ENCODE measurements around the gene DYNC1I1. TPM values are rescaled to one million over a fixed set of nuclear protein-coding genes. Genes with fewer than 3 reads are reported as not detected.

The DYNC1I1 gene
- total and polyA plus RNA-seq, 4 donors = 0.28 to 0.67 (median 0.39) TPM

GRCh38 chr7:96067321-96067720 is 295.0 kb downstream of the DYNC1I1 start:
- 68% methylated on average over 1 of the region's 1 CpG for WGBS
- no peaks in the 10 kb centered on the region for H3K27me3 ChIP-seq (ENCODE audit: control insufficient read depth in 4 of 4, insufficient read depth in 4 of 4, low read length in 3 of 4)
- peaks cover 0 to 7% (median 0%) of the 10 kb centered on the region in 4 donors for H3K4me1 ChIP-seq (ENCODE audit: control insufficient read depth in 4 of 4, insufficient read depth in 4 of 4, low read length in 3 of 4)
- H3K9me3 ChIP-seq (ENCODE audit: control insufficient read depth in 4 of 4, low read length in 3 of 4) = no peaks in the 10 kb centered on the region
- TF ChIP-seq REST (IDR thresholded peaks at IDR 0.05) = no peak
- no peak for TF ChIP-seq FOXA1 (IDR thresholded peaks at IDR 0.05)
- TF ChIP-seq SP1 (IDR thresholded peaks at IDR 0.05) = no peak
- TF ChIP-seq EGR1 (IDR thresholded peaks at IDR 0.05; ENCODE audit: low read depth in 2 of 2) = no peak
- no peak for TF ChIP-seq NR2F2 (IDR thresholded peaks at IDR 0.05)
- TF ChIP-seq ATF3 (IDR thresholded peaks at IDR 0.05) = no peak
- H3K36me3 ChIP-seq (ENCODE audit: control insufficient read depth in 4 of 4, insufficient read depth in 3 of 4, low read depth in 1 of 4, low read length in 3 of 4) = no peaks in the 10 kb centered on the region
- no peak overlapping the region for H3K9ac ChIP-seq (ENCODE audit: low read depth in 1 of 2, low read length in 2 of 2)
- no peak for DNase-seq (ENCODE audit: low spot score)
- no peak overlapping the region for H3K27ac ChIP-seq (ENCODE audit: low read depth in 1 of 2, low read length in 2 of 2)
- no peak overlapping the region for H3K4me3 ChIP-seq (ENCODE audit: low read depth in 1 of 3, low read length in 3 of 3)

- Histone ChIP-seq H3K9me3 (ENCODE audit: control insufficient read depth in 4 of 4, low read length in 3 of 4) (no peaks in the 10 kb centered on the region), H3K27ac (ENCODE audit: low read depth in 1 of 2, low read length in 2 of 2) (no peak overlapping the region), H3K9ac (ENCODE audit: low read depth in 1 of 2, low read length in 2 of 2) (no peak overlapping the region), H3K27me3 (ENCODE audit: control insufficient read depth in 4 of 4, insufficient read depth in 4 of 4, low read length in 3 of 4) (no peaks in the 10 kb centered on the region), H3K4me3 (ENCODE audit: low read depth in 1 of 3, low read length in 3 of 3) (no peak overlapping the region), H3K36me3 (ENCODE audit: control insufficient read depth in 4 of 4, insufficient read depth in 3 of 4, low read depth in 1 of 4, low read length in 3 of 4) (no peaks in the 10 kb centered on the region), H3K4me1 (ENCODE audit: control insufficient read depth in 4 of 4, insufficient read depth in 4 of 4, low read length in 3 of 4) (peaks cover 0 to 7% (median 0%) of the 10 kb centered on the region in 4 donors)
- 91% methylated on average over 3 of the region's 3 CpGs for WGBS
- no peak for TF ChIP-seq FOXA1 (IDR thresholded peaks at IDR 0.05)
- TF ChIP-seq HNF4G (IDR thresholded peaks at IDR 0.05) = no peak
- TF ChIP-seq REST (IDR thresholded peaks at IDR 0.05) = no peak
- no peak for TF ChIP-seq FOXA2 (IDR thresholded peaks at IDR 0.05)
- TF ChIP-seq SP1 (IDR thresholded peaks at IDR 0.05) = no peak
- no peak for TF ChIP-seq HNF4A (conservative IDR thresholded peaks at IDR 0.05)
- no peak for TF ChIP-seq CTCF (IDR thresholded peaks at IDR 0.05; ENCODE audit: low read depth, low read length, missing input control)
- TF ChIP-seq JUND (IDR thresholded peaks at IDR 0.05) = no peak
- no peak for TF ChIP-seq YY1 (IDR thresholded peaks at IDR 0.05)
- no peak for DNase-seq (ENCODE audit: low spot score)
Measured at GRCh38 chr7:96069401-96069800, 297.0 kb downstream of the DYNC1I1 start.
